ENCODE data around the gene DHRS3.

DNA sequence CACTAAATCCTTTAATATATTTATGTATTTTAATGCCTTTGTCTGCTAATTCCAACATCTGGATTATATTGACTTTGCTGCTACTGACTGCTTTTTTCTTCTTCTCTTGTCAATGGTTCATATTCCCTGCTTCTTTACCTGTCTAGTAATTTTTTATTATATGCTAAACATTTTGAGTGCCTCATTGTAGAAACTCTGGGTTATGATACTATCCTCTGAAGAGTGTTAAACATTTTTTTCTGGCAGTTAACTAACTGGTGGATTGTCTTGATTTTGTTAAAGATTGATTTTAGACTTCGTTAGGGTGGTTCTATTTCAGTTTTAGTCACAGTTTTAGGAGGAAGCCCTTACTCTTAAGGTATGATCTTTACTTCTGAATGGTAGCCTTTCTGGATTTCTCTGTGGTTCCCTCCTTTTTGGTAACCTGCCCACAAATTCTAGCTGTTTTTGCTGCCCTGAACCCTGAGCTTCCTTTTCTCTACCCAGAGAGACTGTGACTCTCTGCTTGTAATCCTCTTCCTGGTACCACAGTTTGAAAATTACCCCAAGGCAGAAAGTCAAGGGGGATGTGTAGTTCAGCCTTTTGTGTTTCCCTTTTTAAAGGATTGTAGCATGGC is 81.9 kb downstream of the DHRS3 start:
- TF ChIP-seq, protein P1, sequence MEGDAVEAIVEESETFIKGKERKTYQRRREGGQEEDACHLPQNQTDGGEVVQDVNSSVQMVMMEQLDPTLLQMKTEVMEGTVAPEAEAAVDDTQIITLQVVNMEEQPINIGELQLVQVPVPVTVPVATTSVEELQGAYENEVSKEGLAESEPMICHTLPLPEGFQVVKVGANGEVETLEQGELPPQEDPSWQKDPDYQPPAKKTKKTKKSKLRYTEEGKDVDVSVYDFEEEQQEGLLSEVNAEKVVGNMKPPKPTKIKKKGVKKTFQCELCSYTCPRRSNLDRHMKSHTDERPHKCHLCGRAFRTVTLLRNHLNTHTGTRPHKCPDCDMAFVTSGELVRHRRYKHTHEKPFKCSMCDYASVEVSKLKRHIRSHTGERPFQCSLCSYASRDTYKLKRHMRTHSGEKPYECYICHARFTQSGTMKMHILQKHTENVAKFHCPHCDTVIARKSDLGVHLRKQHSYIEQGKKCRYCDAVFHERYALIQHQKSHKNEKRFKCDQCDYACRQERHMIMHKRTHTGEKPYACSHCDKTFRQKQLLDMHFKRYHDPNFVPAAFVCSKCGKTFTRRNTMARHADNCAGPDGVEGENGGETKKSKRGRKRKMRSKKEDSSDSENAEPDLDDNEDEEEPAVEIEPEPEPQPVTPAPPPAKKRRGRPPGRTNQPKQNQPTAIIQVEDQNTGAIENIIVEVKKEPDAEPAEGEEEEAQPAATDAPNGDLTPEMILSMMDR (conservative IDR thresholded peaks at IDR 0.05 in 1 of 2, IDR thresholded peaks at IDR 0.05 in 1 of 2; ENCODE audit: extremely low read depth in 1 of 2, insufficient read depth in 1 of 2, low read depth in 1 of 2, low read length in 2 of 2): no peak
- TF ChIP-seq EZH2 (IDR thresholded peaks at IDR 0.05; ENCODE audit: borderline replicate concordance, low read length): no peak
